K562 (cell line): Measurements from ENCODE around the gene PTPN5. TPM values are rescaled to one million over a fixed set of nuclear protein-coding genes. Genes with fewer than 3 reads are reported as not detected.

Experiments used
- ARID3B ChIP-seq: fragments of 250-450 bp; sonication (Bioruptor Pico); IDR thresholded peaks from 2 replicates; pipeline ENCODE4 v1.4.0; 2020; ENCODE audit warnings: borderline replicate concordance
- DDX20 ChIP-seq: fragments of 450-650 bp; IDR thresholded peaks from 2 replicates; pipeline ENCODE4 v1.6.1; 2016; ENCODE audit warnings: missing genetic modification characterization, low read depth, mild to moderate bottlenecking, missing compliant biosample characterization, moderate library complexity
- GABPB2 ChIP-seq: fragments of 250-450 bp; sonication (Bioruptor Pico); conservative IDR thresholded peaks from 2 replicates; pipeline ENCODE4 v1.5.1; 2021; ENCODE audit warnings: mild to moderate bottlenecking
- NKRF ChIP-seq: fragments of 450-650 bp; IDR thresholded peaks from 2 replicates; pipeline ENCODE4 v1.6.1; 2016; ENCODE audit warnings: borderline replicate concordance
- POLR3A ChIP-seq: IDR thresholded peaks from 2 replicates; pipeline ENCODE4 v1.6.1; 2011; ENCODE audit warnings: borderline replicate concordance, mild to moderate bottlenecking, moderate library complexity; ENCODE audit not compliant: insufficient read length, insufficient read depth; ENCODE audit errors: extremely low read depth
- ZBTB2 ChIP-seq: fragments of 450-650 bp; IDR thresholded peaks from 2 replicates; pipeline ENCODE4 v1.6.1; 2016; ENCODE audit warnings: antibody characterized with exemption
- polyA plus RNA-seq, 8 experiments: library from polyadenylated mRNA; depleted of rRNA in 4 of 8; stranded (reverse) in 5 of 8; unstranded in 3 of 8; fragments of >200 nt; fragmentation: Nextera tagmentation in 2 of 8; fragmentation: Illumina TruSeq in 1 of 8; extraction: Ambion mirVana in 2 of 8; extraction: Trizol in 1 of 8; gene quantifications; 2 replicates each; pipeline versions ENCODE4 v1.2.1 to v1.2.3, GENCODE V29; 2011 to 2014; ENCODE audit warnings: inconsistent platforms in 1 of 8, missing spikeins in 1 of 8
- total RNA-seq, 7 experiments: library from RNA; depleted of rRNA in 6 of 7; stranded (reverse); fragments of >200 nt in 6 of 7; fragmentation: Illumina TruSeq in 2 of 7; extraction: Trizol in 2 of 7; gene quantifications; 2 replicates each; pipeline versions ENCODE4 v1.2.1 to v1.2.3, GENCODE V29; 2011 to 2021; ENCODE audit warnings: low replicate concordance in 1 of 7

PTPN5 gene
- total and polyA plus RNA-seq, 9 of the 15 experiments (the other 6 are each of a cell fraction or from before 2014, with no cell fraction given) = not detected

GRCh38 chr11:18720091-18720807 is 71.3 kb downstream of the PTPN5 start (continued):
- TF ChIP-seq ZBTB2 (no peak), POLR3A (no peak), ARID3B (CRISPR knock-in tag) (no peak), DDX20 (tag) (no peak), NKRF (no peak), GABPB2 (no peak)
- TF ChIP-seq, all 486 proteins: peak for 0
